ENCODE results near the gene IL24. TPM values are rescaled to one million over a fixed set of nuclear protein-coding genes. Genes with fewer than 3 reads are reported as not detected.

IL24 gene
- total RNA-seq, 1 experiment from 2014 or later: not detected

GRCh38 chr1:206904423-206905142 is 7.3 kb downstream of the IL24 start:
- no TSS peak for BruUV-seq (replicated peaks)
- RAD21 ChIA-PET (ENCODE audit: low non-redundant PET in 1 of 2, low total read pairs in 2 of 2, uncharacterized antibody in 2 of 2, unreplicated experiment in 2 of 2): no interaction called here
- no peak for ATAC-seq

More at GRCh38 chr1:206904423-206905142, 7.3 kb downstream of the IL24 start:
- Histone ChIP-seq H3K4me3 (replicated peaks in 1 of 2; ENCODE audit: low read depth in 1 of 2, low read length in 2 of 2) (no peak overlapping the region), H3K9ac (ENCODE audit: low read length) (no peak overlapping the region), H3K4me2 (ENCODE audit: low read length) (peak overlapping the region; percentile 41), H3K79me2 (ENCODE audit: insufficient read depth, low read length) (no peaks in the 10 kb centered on the region), H4K20me1 (ENCODE audit: insufficient read depth) (no peaks in the 10 kb centered on the region), H3K27me3 (ENCODE audit: insufficient read depth, low read length) (no peaks in the 10 kb centered on the region), H2AFZ (ENCODE audit: low read depth, low read length, poor library complexity, severe bottlenecking) (no peak overlapping the region), H3K36me3 (ENCODE audit: control insufficient read depth in 1 of 2, insufficient read depth in 2 of 2, low read length in 2 of 2) (no peaks in the 10 kb centered on the region), H3K4me1 (ENCODE audit: control insufficient read depth in 1 of 2, insufficient read depth in 2 of 2, low read length in 2 of 2) (peaks cover 8 to 39% of the 10 kb centered on the region in 2 experiments), H3K9me3 (ENCODE audit: control insufficient read depth in 1 of 2, insufficient read depth in 1 of 2, low read depth in 1 of 2, low read length in 2 of 2) (no peaks in the 10 kb centered on the region), H3K9me2 (ENCODE audit: insufficient read depth) (no peaks in the 10 kb centered on the region), H3K27ac (ENCODE audit: low read depth, low read length) (no peak overlapping the region)
- no peak for DNase-seq (ENCODE audit: low read depth, low spot score)
- intact Hi-C loops (cut with micrococcal nuclease): no loop called here
- POLR2A ChIA-PET: no interaction called here
- TF ChIP-seq ATF3 (IDR thresholded peaks at IDR 0.05): no peak
- no peak for TF ChIP-seq CTCF (IDR thresholded peaks at IDR 0.05 in 2 of 3, conservative IDR thresholded peaks at IDR 0.05 in 1 of 3; ENCODE audit: borderline replicate concordance in 1 of 3, insufficient read depth in 1 of 3, low read depth in 2 of 3, low read length in 2 of 3)
- TF ChIP-seq ZNF274 (IDR thresholded peaks at IDR 0.05; ENCODE audit: low read depth, low read length): no peak
- no peak for TF ChIP-seq YY1 (IDR thresholded peaks at IDR 0.05; ENCODE audit: extremely low read depth, insufficient replicate concordance, low read depth, low read length)
- TF ChIP-seq SRF (IDR thresholded peaks at IDR 0.05; ENCODE audit: low read depth): no peak
- TF ChIP-seq MAX (IDR thresholded peaks at IDR 0.05): no peak
- no peak for TF ChIP-seq POLR2A (IDR thresholded peaks at IDR 0.05; ENCODE audit: borderline replicate concordance, extremely low read depth, insufficient read depth, insufficient read length)
- no peak for TF ChIP-seq EZH2phosphoT487 (IDR thresholded peaks at IDR 0.05; ENCODE audit: borderline replicate concordance)
- no peak for TF ChIP-seq RAD21 (IDR thresholded peaks at IDR 0.05; ENCODE audit: low read depth)
- TF ChIP-seq ZFX (IDR thresholded peaks at IDR 0.05): no peak
- TF ChIP-seq POLR2AphosphoS5 (IDR thresholded peaks at IDR 0.05; ENCODE audit: low read depth, low read length): no peak
- TF ChIP-seq EZH2 (IDR thresholded peaks at IDR 0.05): no peak
- TF ChIP-seq TCF7L2 (IDR thresholded peaks at IDR 0.05; ENCODE audit: borderline replicate concordance, extremely low read depth, insufficient read depth, insufficient read length): no peak
- CTCF ChIA-PET: no interaction called here
